Activated T-cell treated with anti-CD3 and anti-CD28 coated beads, Interleukin-2, amount 50 U/mL, for 4 hours (primary cell): ENCODE measurements around the gene CT47A7. TPM values are rescaled to one million over a fixed set of nuclear protein-coding genes. Genes with fewer than 3 reads are reported as not detected.
"Not testable (repeated sequence)": the region's sequence is repeated elsewhere in the genome, so short reads cannot be mapped to it uniquely, and the experiment has no call there.

Source experiments
- ATAC-seq, 2 donors: fragments of 200-7000 bp; cut with Tn5 transposase; one replicate each; pipeline ENCODE4 v1.10.0; 2021
- DNase-seq: peaks from one replicate; pipeline ENCODE4 v3.0.0-alpha.2; 2020
- H3K27me3 Mint-ChIP-seq: one replicate; pipeline ENCODE4 v1.8.0; 2021; ENCODE audit warnings: low read depth, mixed read lengths
- H3K36me3 Mint-ChIP-seq: one replicate; pipeline ENCODE4 v1.8.0; 2022; ENCODE audit warnings: mixed read lengths; ENCODE audit not compliant: insufficient read depth
- H3K4me1 Mint-ChIP-seq: one replicate; pipeline ENCODE4 v1.8.0; 2021; ENCODE audit warnings: low read depth, mixed read lengths
- H3K4me3 Mint-ChIP-seq: one replicate; pipeline ENCODE4 v1.8.0; 2021; ENCODE audit warnings: mild to moderate bottlenecking, moderate library complexity, mixed read lengths
- H3K9me3 Mint-ChIP-seq: one replicate; pipeline ENCODE4 v1.8.0; 2021; ENCODE audit warnings: mixed read lengths
- total RNA-seq, 3 donors: library from RNA; stranded (reverse); gene quantifications; one replicate each; pipeline ENCODE4 v1.2.1, GENCODE V29; 2021

Gene CT47A7
- total RNA-seq = not detected

- H3K4me1 Mint-ChIP-seq, H3K4me3 Mint-ChIP-seq, H3K27me3 Mint-ChIP-seq, ATAC-seq, H3K9me3 Mint-ChIP-seq, DNase-seq, H3K36me3 Mint-ChIP-seq: not testable (repeated sequence)
These were observed at the start of gene CT47A7 for GRCh38 chrX:120956500-120956899. CT47A7 (minus strand) TSS chrX:120956600; CDS start chrX:120956345, 255 bp downstream.

DNA sequence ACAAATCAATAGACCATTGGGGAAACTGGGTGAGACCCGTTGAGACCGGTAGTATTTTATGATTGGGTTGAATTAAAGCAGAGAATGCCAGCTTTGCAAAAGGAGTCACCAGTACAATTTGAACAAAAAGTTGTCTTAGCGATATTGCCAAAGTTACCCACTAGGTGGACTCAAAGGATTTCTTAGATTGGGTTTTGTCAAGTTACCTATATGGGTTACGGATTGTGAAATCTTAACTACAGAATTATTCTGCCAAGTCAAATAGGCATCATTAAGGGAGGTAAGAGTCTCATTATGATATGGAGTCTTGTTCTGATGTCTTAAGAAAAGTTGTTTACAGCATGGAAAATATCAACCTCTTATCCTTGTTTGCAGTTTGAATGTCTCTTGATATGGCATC lies 44.2 kb upstream of the CT47A7 start:
- H3K4me3 Mint-ChIP-seq = no peak overlapping the region
- H3K27me3 Mint-ChIP-seq = no peaks in the 10 kb centered on the region
- H3K9me3 Mint-ChIP-seq = no peaks in the 10 kb centered on the region
- no peaks in the 10 kb centered on the region for H3K36me3 Mint-ChIP-seq
- DNase-seq (no peak), ATAC-seq (no peak)
- peaks cover 2% of the 10 kb centered on the region for H3K4me1 Mint-ChIP-seq

DNA sequence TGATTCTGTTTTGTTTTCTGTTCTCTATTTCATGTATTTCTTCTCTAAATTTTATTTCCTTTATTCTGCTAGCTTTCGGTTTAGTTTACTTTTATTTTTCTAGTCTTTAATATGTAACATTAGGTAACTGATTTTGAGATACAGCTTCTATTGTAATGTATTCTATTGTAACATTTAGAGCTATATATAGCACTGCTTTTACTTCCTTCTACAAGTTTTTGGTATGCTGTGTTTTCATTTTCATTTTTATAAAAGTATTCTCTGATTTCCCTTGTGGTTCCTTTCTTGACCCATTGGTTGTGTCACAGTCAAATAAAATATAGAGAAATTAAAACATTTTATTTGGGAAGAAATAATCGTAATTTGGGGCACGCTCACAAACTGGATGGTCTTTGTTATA lies 43.0 kb upstream of the CT47A7 start:
- Mint-ChIP-seq H3K9me3 (no peaks in the 10 kb centered on the region), H3K4me1 (peaks cover 2% of the 10 kb centered on the region), H3K27me3 (no peaks in the 10 kb centered on the region), H3K4me3 (no peak overlapping the region), H3K36me3 (no peaks in the 10 kb centered on the region)
- no peak for DNase-seq
- ATAC-seq = no peak

- not testable (repeated sequence) for H3K27me3 Mint-ChIP-seq, H3K4me1 Mint-ChIP-seq, H3K9me3 Mint-ChIP-seq, ATAC-seq, H3K4me3 Mint-ChIP-seq, H3K36me3 Mint-ChIP-seq, DNase-seq
These were observed 29.3 kb upstream of the CT47A7 start, which contains the start of gene CT47A1 for GRCh38 chrX:120985660-120986059. CT47A1 (minus strand) TSS chrX:120985760; CDS start chrX:120985529, 231 bp downstream.

Other genes with a start within 250 kb of the CT47A7 start
- not detected for gene CT47B1, start 80.7 kb downstream of the CT47A7 start, total RNA-seq
- gene CT47A11, start 19.4 kb downstream of the CT47A7 start, total RNA-seq = not detected
- gene CT47A10, start 14.6 kb downstream of the CT47A7 start, total RNA-seq = not detected
- gene CT47A9, start 9.7 kb downstream of the CT47A7 start, total RNA-seq = not detected
- gene CT47A8, start 4.9 kb downstream of the CT47A7 start, total RNA-seq = not detected
- not detected for gene CT47A6, start 4.9 kb upstream of the CT47A7 start, total RNA-seq
- not detected for gene CT47A5, start 9.7 kb upstream of the CT47A7 start, total RNA-seq
- not detected for gene CT47A4, start 14.6 kb upstream of the CT47A7 start, total RNA-seq
- not detected for gene CT47A3, start 19.5 kb upstream of the CT47A7 start, total RNA-seq
- gene CT47A2, start 24.3 kb upstream of the CT47A7 start, total RNA-seq = not detected
- gene CT47A1, start 29.2 kb upstream of the CT47A7 start, total RNA-seq = not detected
- gene GLUD2, start 91.0 kb upstream of the CT47A7 start, total RNA-seq = 1 to 10 TPM in 2 of 3 donors, under 1 TPM in 1; 0.76 to 2.0 (median 1.9) TPM